Esophagus muscularis mucosa (tissue), 4 donors: ENCODE measurements around the gene TPGS1. TPM values are rescaled to one million over a fixed set of nuclear protein-coding genes. Genes with fewer than 3 reads are reported as not detected.
"Not testable (repeated sequence)": the region's sequence is repeated elsewhere in the genome, so short reads cannot be mapped to it uniquely, and the experiment has no call there.

Source experiments
- DNase-seq: peaks from one replicate; pipeline ENCODE4 v3.0.0-alpha.2; 2017; ENCODE audit errors: extremely low spot score
- H3K27ac ChIP-seq, 4 donors: fragments of 200-600 bp; sonication (generic); replicated peaks in 1 of 4; 1 replicate in 3 of 4; 2 replicates in 1 of 4; pipeline ENCODE4 v1.5.1; 2016 to 2019; ENCODE audit warnings: mild to moderate bottlenecking in 1 of 4
- H3K27me3 ChIP-seq, 4 donors: fragments of 200-600 bp; sonication (generic); one replicate each; pipeline versions ENCODE4 v1.5.1 to v1.6.0; 2016 to 2019
- H3K36me3 ChIP-seq, 4 donors: fragments of 200-600 bp; sonication (generic); one replicate each; pipeline ENCODE4 v1.5.1; 2016 to 2019
- H3K4me1 ChIP-seq, 4 donors: fragments of 200-600 bp; sonication (generic); one replicate each; pipeline ENCODE4 v1.5.1; 2016 to 2019
- H3K4me3 ChIP-seq, 4 donors: fragments of 200-600 bp; sonication (generic); 1 replicate in 2 of 4; 2 replicates in 2 of 4; pipeline ENCODE4 v1.5.1; 2016 to 2019; ENCODE audit warnings: mild to moderate bottlenecking in 4 of 4, moderate library complexity in 1 of 4
- H3K9me3 ChIP-seq, 4 donors: fragments of 200-600 bp; sonication (generic); 1 replicate in 3 of 4; 2 replicates in 1 of 4; pipeline ENCODE4 v1.5.1; 2016 to 2019
- EP300 ChIP-seq: sonication (generic); formaldehyde crosslinking; IDR thresholded peaks from one replicate; pipeline ENCODE4 v1.6.1; 2017; ENCODE audit warnings: antibody characterized with exemption
- POLR2A ChIP-seq: fragments of 450-650 bp; IDR thresholded peaks from one replicate; pipeline ENCODE4 v1.6.1; 2017; ENCODE audit warnings: antibody characterized with exemption, moderate library complexity, mild to moderate bottlenecking, low read depth
- POLR2AphosphoS5 ChIP-seq, 2 donors: sonication (generic); formaldehyde crosslinking; IDR thresholded peaks; one replicate each; pipeline ENCODE4 v1.6.1; 2017; ENCODE audit warnings: antibody characterized with exemption in 2 of 2
- WGBS: methylation state at CpG from one replicate; pipeline ENCODE4 v1.1.5; 2018; 5-methylcytosine and 5-hydroxymethylcytosine counted together
- intact Hi-C: fragments of 100-400 bp; cut with DNase I; formaldehyde crosslinking; loops from one replicate; pipeline ENCODE4 v1.15.1; 2023
- total RNA-seq, 4 donors: library from RNA; depleted of rRNA; stranded (reverse); fragments of >200 nt; gene quantifications; one replicate each; pipeline versions ENCODE4 v1.1.0 to v1.2.1, GENCODE V29; 2016
- TF ChIP-seq, protein P1 (sequence below), 3 experiments: fragments of 200-600 bp in 2 of 3; fragments of 450-650 bp in 1 of 3; sonication (generic) in 2 of 3; IDR thresholded peaks; one replicate each; pipeline ENCODE4 v1.5.1; 2017 to 2019; ENCODE audit warnings: antibody characterized with exemption in 3 of 3, mild to moderate bottlenecking in 2 of 3, moderate library complexity in 1 of 3

Gene TPGS1
- total RNA-seq, 4 donors from 2014 or later, result 61.7 to 86.6 (median 64.4) TPM

GRCh38 chr19:478236-478903 lies 28.9 kb upstream of the TPGS1 start:
- peaks cover 3 to 7% (median 4%) of the 10 kb centered on the region in 4 donors for H3K4me1 ChIP-seq
- intact Hi-C loops, result no loop called here
- no peak overlapping the region for H3K27ac ChIP-seq
- H3K9me3 ChIP-seq, result no peaks in the 10 kb centered on the region
- no peak overlapping the region for H3K4me3 ChIP-seq
- TF ChIP-seq EP300 (no peak), POLR2A (no peak), POLR2AphosphoS5 (IDR thresholded peaks at IDR 0.05) (no peak)
- TF ChIP-seq, protein P1, sequence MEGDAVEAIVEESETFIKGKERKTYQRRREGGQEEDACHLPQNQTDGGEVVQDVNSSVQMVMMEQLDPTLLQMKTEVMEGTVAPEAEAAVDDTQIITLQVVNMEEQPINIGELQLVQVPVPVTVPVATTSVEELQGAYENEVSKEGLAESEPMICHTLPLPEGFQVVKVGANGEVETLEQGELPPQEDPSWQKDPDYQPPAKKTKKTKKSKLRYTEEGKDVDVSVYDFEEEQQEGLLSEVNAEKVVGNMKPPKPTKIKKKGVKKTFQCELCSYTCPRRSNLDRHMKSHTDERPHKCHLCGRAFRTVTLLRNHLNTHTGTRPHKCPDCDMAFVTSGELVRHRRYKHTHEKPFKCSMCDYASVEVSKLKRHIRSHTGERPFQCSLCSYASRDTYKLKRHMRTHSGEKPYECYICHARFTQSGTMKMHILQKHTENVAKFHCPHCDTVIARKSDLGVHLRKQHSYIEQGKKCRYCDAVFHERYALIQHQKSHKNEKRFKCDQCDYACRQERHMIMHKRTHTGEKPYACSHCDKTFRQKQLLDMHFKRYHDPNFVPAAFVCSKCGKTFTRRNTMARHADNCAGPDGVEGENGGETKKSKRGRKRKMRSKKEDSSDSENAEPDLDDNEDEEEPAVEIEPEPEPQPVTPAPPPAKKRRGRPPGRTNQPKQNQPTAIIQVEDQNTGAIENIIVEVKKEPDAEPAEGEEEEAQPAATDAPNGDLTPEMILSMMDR (IDR thresholded peaks at IDR 0.05), result no peak
- 86% methylated on average over 26 of the region's 26 CpGs for WGBS
- H3K36me3 ChIP-seq, result no peaks in the 10 kb centered on the region
- DNase-seq, result no peak
- H3K27me3 ChIP-seq, result no peaks in the 10 kb centered on the region

DNA sequence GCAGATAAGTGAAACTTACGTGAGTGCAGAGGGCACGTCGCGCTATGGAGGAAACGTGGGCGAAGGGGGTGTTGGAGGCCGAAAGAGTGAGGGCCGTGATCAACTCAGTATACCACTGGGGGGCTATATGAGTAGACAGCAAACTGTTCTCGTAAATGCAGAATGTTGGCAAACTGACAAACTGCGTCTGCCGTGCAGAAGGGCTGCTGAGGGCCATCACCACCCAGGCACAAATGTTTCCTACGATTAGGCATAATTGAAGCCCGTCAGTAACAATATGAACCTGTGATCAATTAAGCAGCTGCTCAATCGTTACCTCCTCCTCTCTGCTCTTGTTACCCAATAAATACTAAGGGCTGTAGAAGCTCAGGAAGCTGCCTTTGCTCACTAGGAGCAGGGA lies 28.3 kb upstream of the TPGS1 start:
- Histone ChIP-seq H3K4me3 (no peak overlapping the region), H3K27me3 (peaks cover 0 to 6% (median 0%) of the 10 kb centered on the region in 4 donors), H3K27ac (no peak overlapping the region), H3K4me1 (peaks cover 3 to 7% (median 4%) of the 10 kb centered on the region in 4 donors), H3K9me3 (no peaks in the 10 kb centered on the region), H3K36me3 (no peaks in the 10 kb centered on the region)
- DNase-seq, result no peak
- 65% methylated on average over 13 of the region's 14 CpGs for WGBS
- TF ChIP-seq POLR2AphosphoS5 (IDR thresholded peaks at IDR 0.05), result no peak
- TF ChIP-seq, protein P1 (IDR thresholded peaks at IDR 0.05), result no peak
- TF ChIP-seq EP300, result no peak
- no peak for TF ChIP-seq POLR2A
- intact Hi-C loops, result no loop called here

GRCh38 chr19:480016-480855 lies 27.1 kb upstream of the TPGS1 start:
- peak overlapping the region in 3 of 4 donors; percentile 10 to 62 (median 51) for H3K27ac ChIP-seq
- 37% methylated on average over 36 of the region's 36 CpGs for WGBS
- H3K27me3 ChIP-seq, result peaks cover 0 to 17% (median 0%) of the 10 kb centered on the region in 4 donors
- H3K9me3 ChIP-seq, result no peaks in the 10 kb centered on the region
- no peaks in the 10 kb centered on the region for H3K36me3 ChIP-seq
- peak; percentile 53 to 54 for TF ChIP-seq POLR2AphosphoS5 (IDR thresholded peaks at IDR 0.05)
- TF ChIP-seq POLR2A, result no peak
- TF ChIP-seq, protein P1 (IDR thresholded peaks at IDR 0.05), result peak; percentile 48 to 67 (median 55)
- peak; percentile 28 for TF ChIP-seq EP300
- intact Hi-C loops, result loop anchor here (10.0 kb wide), 1 partner anchor 95 kb away; no protein-coding TSS in a partner anchor
- H3K4me1 ChIP-seq, result peaks cover 0 to 7% (median 4%) of the 10 kb centered on the region in 4 donors
- H3K4me3 ChIP-seq, result peak overlapping the region; percentile 27 to 41 (median 35)
- DNase-seq, result no peak

GRCh38 chr19:481100-481499 lies 26.2 kb upstream of the TPGS1 start:
- H3K9me3 ChIP-seq, DNase-seq, H3K27ac ChIP-seq, H3K36me3 ChIP-seq, H3K4me3 ChIP-seq: not testable (repeated sequence)
- 93% methylated on average over 3 of the region's 3 CpGs for WGBS
- intact Hi-C loops, result loop anchor here (10.0 kb wide), 1 partner anchor 96 kb away; no protein-coding TSS in a partner anchor
- peaks cover 3 to 13% (median 10%) of the 10 kb centered on the region in 4 donors for H3K4me1 ChIP-seq
- peaks cover 0 to 25% (median 0%) of the 10 kb centered on the region in 4 donors for H3K27me3 ChIP-seq
